GM12801 (cell line): ENCODE results near the gene PDCD1LG2.

ENCODE experiments used
- TF ChIP-seq, protein P1 (sequence below): IDR thresholded peaks from one replicate; pipeline ENCODE4 v1.5.1; 2011; ENCODE audit warnings: control low read depth; ENCODE audit not compliant: insufficient read length; ENCODE audit errors: extremely low read depth

Gene PDCD1LG2

DNA sequence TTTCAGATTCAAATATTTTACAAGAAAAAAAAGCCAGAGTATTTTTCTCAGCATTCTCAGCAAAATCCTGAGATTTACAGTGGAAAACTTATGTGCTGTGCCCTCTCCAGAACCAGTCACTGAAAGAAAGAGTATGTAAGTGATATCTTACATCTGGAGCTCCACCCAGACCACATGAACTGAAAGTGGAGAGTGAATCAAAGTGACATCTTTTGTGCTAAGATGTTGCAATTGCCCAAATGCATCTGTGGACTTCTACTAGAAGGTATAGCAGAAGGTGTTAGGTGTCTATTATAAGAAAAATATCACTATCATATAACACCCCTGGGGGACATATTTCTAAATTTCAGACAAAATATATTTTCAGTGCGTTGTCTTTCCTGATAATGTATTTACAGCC lies 69.5 kb downstream of the PDCD1LG2 start:
- TF ChIP-seq, protein P1, sequence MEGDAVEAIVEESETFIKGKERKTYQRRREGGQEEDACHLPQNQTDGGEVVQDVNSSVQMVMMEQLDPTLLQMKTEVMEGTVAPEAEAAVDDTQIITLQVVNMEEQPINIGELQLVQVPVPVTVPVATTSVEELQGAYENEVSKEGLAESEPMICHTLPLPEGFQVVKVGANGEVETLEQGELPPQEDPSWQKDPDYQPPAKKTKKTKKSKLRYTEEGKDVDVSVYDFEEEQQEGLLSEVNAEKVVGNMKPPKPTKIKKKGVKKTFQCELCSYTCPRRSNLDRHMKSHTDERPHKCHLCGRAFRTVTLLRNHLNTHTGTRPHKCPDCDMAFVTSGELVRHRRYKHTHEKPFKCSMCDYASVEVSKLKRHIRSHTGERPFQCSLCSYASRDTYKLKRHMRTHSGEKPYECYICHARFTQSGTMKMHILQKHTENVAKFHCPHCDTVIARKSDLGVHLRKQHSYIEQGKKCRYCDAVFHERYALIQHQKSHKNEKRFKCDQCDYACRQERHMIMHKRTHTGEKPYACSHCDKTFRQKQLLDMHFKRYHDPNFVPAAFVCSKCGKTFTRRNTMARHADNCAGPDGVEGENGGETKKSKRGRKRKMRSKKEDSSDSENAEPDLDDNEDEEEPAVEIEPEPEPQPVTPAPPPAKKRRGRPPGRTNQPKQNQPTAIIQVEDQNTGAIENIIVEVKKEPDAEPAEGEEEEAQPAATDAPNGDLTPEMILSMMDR = no peak

DNA sequence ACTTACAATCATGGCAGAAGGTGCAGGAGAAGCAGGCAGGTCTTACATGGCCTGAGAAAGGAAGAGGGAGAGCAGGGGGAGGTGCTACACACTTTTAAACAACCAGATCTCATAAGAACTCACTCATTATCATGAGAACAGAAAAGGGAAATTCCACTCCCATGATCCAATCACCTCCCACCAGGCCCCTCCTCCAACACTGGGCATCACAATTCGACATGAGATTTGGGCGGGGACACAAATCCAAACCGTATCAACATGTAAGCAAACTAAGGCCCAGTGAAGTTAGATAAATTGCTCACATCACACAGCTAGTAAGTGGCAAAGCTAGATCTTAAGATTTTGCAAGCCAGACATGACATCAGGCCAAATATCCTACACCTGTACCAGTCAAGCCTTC lies 70.3 kb downstream of the PDCD1LG2 start:
- TF ChIP-seq, protein P1 = no peak

DNA sequence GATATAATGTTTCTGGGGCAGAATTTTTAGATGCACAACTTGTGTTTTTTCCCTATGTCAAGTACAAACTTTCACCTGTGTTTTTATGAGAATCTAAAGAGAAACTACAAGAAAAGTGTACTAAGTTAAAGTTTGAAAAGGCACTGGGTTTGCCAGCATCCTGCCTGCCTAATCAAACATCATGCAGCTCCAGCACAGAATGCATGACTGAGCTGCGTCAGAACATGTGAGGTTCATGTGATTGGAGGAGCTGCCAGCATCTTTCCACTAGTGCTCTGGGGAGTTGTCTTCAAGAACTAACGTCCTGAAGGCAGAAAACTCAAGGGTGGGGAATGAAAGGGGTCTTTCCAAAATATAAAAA lies 72.5 kb downstream of the PDCD1LG2 start:
- TF ChIP-seq, protein P1 = no peak

DNA sequence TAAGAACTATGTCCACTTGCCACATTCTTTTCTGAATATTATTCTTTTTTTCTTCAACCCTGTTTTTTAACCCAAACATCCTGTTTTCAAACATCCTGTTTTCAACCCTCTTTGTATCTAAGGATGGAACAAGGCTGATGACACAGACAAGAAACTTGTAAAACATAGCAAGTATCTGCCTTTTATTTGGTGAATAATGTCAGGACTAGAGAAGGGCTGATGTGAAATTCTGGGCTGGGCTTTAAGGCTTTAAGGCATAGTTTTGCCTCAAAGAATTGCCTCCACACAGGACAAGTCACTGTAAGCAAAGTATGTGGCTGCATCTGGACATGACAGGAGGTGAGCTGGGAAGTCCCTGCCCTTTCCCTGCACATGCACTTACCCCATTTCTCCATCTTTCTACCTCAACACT lies 76.1 kb downstream of the PDCD1LG2 start:
- TF ChIP-seq, protein P1 = no peak

DNA sequence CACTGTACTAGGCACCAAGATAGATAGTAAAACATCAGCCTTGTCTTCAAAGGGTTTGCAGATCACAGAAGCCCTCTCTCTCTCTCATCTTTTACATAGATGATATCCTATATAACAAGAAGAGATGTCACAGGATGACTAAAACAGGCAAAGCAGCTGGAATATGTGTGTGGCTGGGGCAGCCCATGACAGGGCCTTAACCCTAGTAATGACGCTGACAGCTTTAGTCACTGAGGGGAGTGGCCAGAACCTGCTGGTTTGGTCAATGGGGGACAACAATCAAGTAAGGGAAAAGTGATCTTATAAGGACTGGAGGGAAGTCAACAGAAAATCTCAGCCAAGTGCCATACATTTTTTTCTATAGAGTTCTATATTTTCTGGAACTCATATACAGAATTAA lies 76.7 kb downstream of the PDCD1LG2 start:
- TF ChIP-seq, protein P1 = no peak

DNA sequence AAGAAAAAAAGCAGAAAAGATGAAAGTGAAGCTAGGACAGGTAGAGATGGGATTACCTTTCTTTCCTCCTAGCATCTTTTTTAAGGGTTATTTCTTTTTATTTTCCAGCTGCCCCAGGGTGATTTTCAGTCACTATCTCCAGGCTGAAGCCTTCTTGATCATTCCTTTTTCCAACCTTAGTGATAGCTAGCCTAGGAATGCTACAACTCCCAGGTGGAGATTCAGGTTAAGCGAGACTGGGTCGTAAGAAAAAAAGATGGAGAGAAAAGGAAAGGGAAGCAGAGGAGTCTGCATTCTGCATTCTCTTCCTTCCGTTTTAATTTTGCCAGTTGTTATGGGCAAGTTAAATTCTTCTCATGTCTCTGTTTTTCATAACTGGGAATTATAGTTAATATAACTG lies 81.9 kb downstream of the PDCD1LG2 start:
- TF ChIP-seq, protein P1 = no peak

DNA sequence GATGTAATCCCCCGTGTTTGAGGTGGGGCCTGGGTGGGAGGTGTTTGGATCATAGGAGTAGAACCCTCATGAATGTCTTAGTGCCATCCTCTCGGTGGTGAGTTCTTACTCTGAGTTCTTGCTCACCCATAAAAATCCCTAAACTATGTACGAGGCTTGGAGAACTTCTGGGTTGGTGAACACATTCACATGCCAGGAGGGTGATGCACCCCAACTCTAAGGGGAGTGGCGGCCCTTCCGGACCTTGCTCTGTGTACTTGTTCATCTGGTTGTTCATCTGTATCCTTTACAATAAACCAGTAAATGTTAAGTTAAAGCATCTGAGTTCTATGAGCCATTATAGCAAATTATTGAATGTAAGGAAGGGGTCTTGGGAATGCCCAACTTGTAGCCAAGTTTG lies 82.6 kb downstream of the PDCD1LG2 start:
- TF ChIP-seq, protein P1 = no peak

DNA sequence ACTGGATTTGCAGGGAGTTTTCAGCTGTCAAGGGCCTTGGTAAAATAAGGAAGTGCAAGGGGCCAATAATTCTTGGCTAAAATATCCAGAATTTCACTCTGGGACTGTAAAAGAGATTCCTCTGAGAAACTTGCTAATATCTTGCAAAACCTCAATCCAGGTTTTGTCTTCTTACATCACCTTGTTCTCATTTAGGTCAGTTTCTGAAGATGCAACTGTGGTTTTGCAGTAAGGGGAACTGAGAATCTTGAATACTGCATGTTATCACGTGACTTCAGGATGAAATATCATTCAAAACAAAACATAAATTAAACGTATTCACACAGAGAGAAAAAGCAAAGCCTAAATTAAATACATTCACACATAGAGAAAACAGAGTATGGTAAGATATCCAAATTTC lies 83.6 kb downstream of the PDCD1LG2 start:
- TF ChIP-seq, protein P1 = no peak
